ENCODE measurements around the gene PSMG4. TPM values are rescaled to one million over a fixed set of nuclear protein-coding genes. Genes with fewer than 3 reads are reported as not detected.

Gene PSMG4
- total and polyA plus RNA-seq, 7 experiments from 2014 or later, result 15.6 to 81.7 (median 42.5) TPM

GRCh38 chr6:3288711-3289663 lies 30.2 kb downstream of the PSMG4 start:
- Mint-ChIP-seq H3K27ac (peak overlapping the region in 4 of 9 donors; percentile 38 to 85 (median 63)), H3K4me1 (no peaks in the 10 kb centered on the region), H3K36me3 (peaks cover 0 to 10% (median 0%) of the 10 kb centered on the region in 5 donors), H3K4me3 (no peak overlapping the region), H3K27me3 (no peaks in the 10 kb centered on the region), H3K9me3 (no peaks in the 10 kb centered on the region)
- H3K4me3 ChIP-seq (ENCODE audit: low read length), result no peak overlapping the region
- POLR2A ChIA-PET, result no interaction called here
- H3K27ac ChIP-seq (ENCODE audit: low read depth, low read length), result no peak overlapping the region
- DNase-seq, result no peak
- H3K27me3 ChIP-seq (ENCODE audit: control insufficient read depth in 2 of 2, insufficient read depth in 2 of 2, low read length in 2 of 2), result no peaks in the 10 kb centered on the region
- no peaks in the 10 kb centered on the region for H3K4me1 ChIP-seq (ENCODE audit: control insufficient read depth in 2 of 2, insufficient read depth in 2 of 2, low read length in 2 of 2)
- no peak for ATAC-seq
- intact Hi-C loops (cut with micrococcal nuclease), result no loop called here
- CTCF ChIA-PET, result no interaction called here
- peaks cover 0 to 16% (median 0%) of the 10 kb centered on the region in 3 experiments for H3K36me3 ChIP-seq (ENCODE audit: control insufficient read depth in 2 of 3, insufficient read depth in 3 of 3, low read length in 3 of 3)
- H3K9me3 ChIP-seq (ENCODE audit: control insufficient read depth in 2 of 3, low read length in 3 of 3), result no peaks in the 10 kb centered on the region

- Mint-ChIP-seq H3K27ac (peak overlapping the region in 2 of 9 donors; percentile 62), H3K36me3 (peaks cover 0 to 10% (median 0%) of the 10 kb centered on the region in 5 donors), H3K4me3 (no peak overlapping the region), H3K4me1 (no peaks in the 10 kb centered on the region), H3K9me3 (no peaks in the 10 kb centered on the region), H3K27me3 (no peaks in the 10 kb centered on the region)
- Histone ChIP-seq H3K36me3 (ENCODE audit: control insufficient read depth in 2 of 3, insufficient read depth in 3 of 3, low read length in 3 of 3) (peaks cover 0 to 15% (median 0%) of the 10 kb centered on the region in 3 experiments), H3K9me3 (ENCODE audit: control insufficient read depth in 2 of 3, low read length in 3 of 3) (no peaks in the 10 kb centered on the region), H3K27ac (ENCODE audit: low read depth, low read length) (no peak overlapping the region), H3K27me3 (ENCODE audit: control insufficient read depth in 2 of 2, insufficient read depth in 2 of 2, low read length in 2 of 2) (no peaks in the 10 kb centered on the region), H3K4me3 (ENCODE audit: low read length) (no peak overlapping the region), H3K4me1 (ENCODE audit: control insufficient read depth in 2 of 2, insufficient read depth in 2 of 2, low read length in 2 of 2) (no peaks in the 10 kb centered on the region)
- ChIA-PET POLR2A (no interaction called here), CTCF (interaction anchor here (0.6 to 1.1 kb wide), 2 partner anchors 8 to 10 kb away, joined by 3 to 4 read pairs; no protein-coding TSS in a partner anchor)
- ATAC-seq, result no peak
- DNase-seq, result no peak
- intact Hi-C loops (cut with micrococcal nuclease), result no loop called here
Observed at GRCh38 chr6:3289664-3290055, 30.9 kb downstream of the PSMG4 start.

- Mint-ChIP-seq H3K4me1 (peaks cover 0 to under 1% (median 0%) of the 10 kb centered on the region in 7 donors), H3K4me3 (no peak overlapping the region), H3K27ac (peak overlapping the region in 4 of 9 donors; percentile 14 to 76 (median 28)), H3K36me3 (peaks cover 0 to 10% (median 0%) of the 10 kb centered on the region in 5 donors), H3K9me3 (no peaks in the 10 kb centered on the region), H3K27me3 (no peaks in the 10 kb centered on the region)
- no peak for ATAC-seq
- ChIA-PET POLR2A (interaction anchor here (0.7 kb wide), 1 partner anchor 153 kb away, joined by 3 read pairs; no protein-coding TSS in a partner anchor), CTCF (interaction anchor here (0.6 to 1.1 kb wide), 2 partner anchors 8 to 11 kb away, joined by 3 to 4 read pairs; no protein-coding TSS in a partner anchor)
- Histone ChIP-seq H3K27ac (ENCODE audit: low read depth, low read length) (no peak overlapping the region), H3K36me3 (ENCODE audit: control insufficient read depth in 2 of 3, insufficient read depth in 3 of 3, low read length in 3 of 3) (peaks cover 0 to 10% (median 0%) of the 10 kb centered on the region in 3 experiments), H3K9me3 (ENCODE audit: control insufficient read depth in 2 of 3, low read length in 3 of 3) (no peaks in the 10 kb centered on the region), H3K4me3 (ENCODE audit: low read length) (no peak overlapping the region), H3K27me3 (ENCODE audit: control insufficient read depth in 2 of 2, insufficient read depth in 2 of 2, low read length in 2 of 2) (no peaks in the 10 kb centered on the region), H3K4me1 (ENCODE audit: control insufficient read depth in 2 of 2, insufficient read depth in 2 of 2, low read length in 2 of 2) (no peaks in the 10 kb centered on the region)
- intact Hi-C loops (cut with micrococcal nuclease), result no loop called here
- DNase-seq, result no peak
Observed at GRCh38 chr6:3290149-3290930, 31.6 kb downstream of the PSMG4 start.

GRCh38 chr6:3290931-3291211 lies 32.1 kb downstream of the PSMG4 start:
- ChIA-PET POLR2A (interaction anchor here (0.7 kb wide), 1 partner anchor 152 kb away, joined by 3 read pairs; no protein-coding TSS in a partner anchor), CTCF (no interaction called here)
- Mint-ChIP-seq H3K9me3 (no peaks in the 10 kb centered on the region), H3K27ac (peak overlapping the region in 2 of 9 donors; percentile 40 to 76), H3K36me3 (peaks cover 0 to 10% (median 0%) of the 10 kb centered on the region in 5 donors), H3K27me3 (no peaks in the 10 kb centered on the region), H3K4me1 (peaks cover 0 to 2% (median 0%) of the 10 kb centered on the region in 7 donors), H3K4me3 (no peak overlapping the region)
- Histone ChIP-seq H3K27ac (ENCODE audit: low read depth, low read length) (no peak overlapping the region), H3K9me3 (ENCODE audit: control insufficient read depth in 2 of 3, low read length in 3 of 3) (no peaks in the 10 kb centered on the region), H3K36me3 (ENCODE audit: control insufficient read depth in 2 of 3, insufficient read depth in 3 of 3, low read length in 3 of 3) (peaks cover 0 to 9% (median 0%) of the 10 kb centered on the region in 3 experiments), H3K4me1 (ENCODE audit: control insufficient read depth in 2 of 2, insufficient read depth in 2 of 2, low read length in 2 of 2) (no peaks in the 10 kb centered on the region), H3K27me3 (ENCODE audit: control insufficient read depth in 2 of 2, insufficient read depth in 2 of 2, low read length in 2 of 2) (no peaks in the 10 kb centered on the region), H3K4me3 (ENCODE audit: low read length) (no peak overlapping the region)
- intact Hi-C loops (cut with micrococcal nuclease), result no loop called here
- DNase-seq (no peak), ATAC-seq (no peak)

- H3K4me3 Mint-ChIP-seq, result no peak overlapping the region
- no peak overlapping the region for H3K4me3 ChIP-seq (ENCODE audit: low read length)
- peaks cover 0 to 2% (median 0%) of the 10 kb centered on the region in 7 donors for H3K4me1 Mint-ChIP-seq
- H3K27ac ChIP-seq (ENCODE audit: low read depth, low read length), result no peak overlapping the region
- H3K4me1 ChIP-seq (ENCODE audit: control insufficient read depth in 2 of 2, insufficient read depth in 2 of 2, low read length in 2 of 2), result no peaks in the 10 kb centered on the region
- no peak for ATAC-seq
- peak overlapping the region in 2 of 9 donors; percentile 32 to 40 for H3K27ac Mint-ChIP-seq
- CTCF ChIA-PET, result no interaction called here
- H3K27me3 Mint-ChIP-seq, result no peaks in the 10 kb centered on the region
- no peaks in the 10 kb centered on the region for H3K9me3 Mint-ChIP-seq
- DNase-seq, result no peak
- H3K27me3 ChIP-seq (ENCODE audit: control insufficient read depth in 2 of 2, insufficient read depth in 2 of 2, low read length in 2 of 2), result no peaks in the 10 kb centered on the region
- peaks cover 0 to 10% (median 0%) of the 10 kb centered on the region in 5 donors for H3K36me3 Mint-ChIP-seq
- no peaks in the 10 kb centered on the region for H3K9me3 ChIP-seq (ENCODE audit: control insufficient read depth in 2 of 3, low read length in 3 of 3)
- POLR2A ChIA-PET, result no interaction called here
- intact Hi-C loops (cut with micrococcal nuclease), result no loop called here
- peaks cover 0 to 8% (median 0%) of the 10 kb centered on the region in 3 experiments for H3K36me3 ChIP-seq (ENCODE audit: control insufficient read depth in 2 of 3, insufficient read depth in 3 of 3, low read length in 3 of 3)
Observed at GRCh38 chr6:3291346-3291745, 32.6 kb downstream of the PSMG4 start.

GRCh38 chr6:3291987-3292386 lies 33.2 kb downstream of the PSMG4 start:
- POLR2A ChIA-PET, result no interaction called here
- intact Hi-C loops (cut with micrococcal nuclease), result no loop called here
- Histone ChIP-seq H3K9me3 (ENCODE audit: control insufficient read depth in 2 of 3, low read length in 3 of 3) (no peaks in the 10 kb centered on the region), H3K27me3 (ENCODE audit: control insufficient read depth in 2 of 2, insufficient read depth in 2 of 2, low read length in 2 of 2) (no peaks in the 10 kb centered on the region), H3K27ac (ENCODE audit: low read depth, low read length) (no peak overlapping the region), H3K4me3 (ENCODE audit: low read length) (no peak overlapping the region), H3K36me3 (ENCODE audit: control insufficient read depth in 2 of 3, insufficient read depth in 3 of 3, low read length in 3 of 3) (peaks cover 0 to 6% (median 0%) of the 10 kb centered on the region in 3 experiments), H3K4me1 (ENCODE audit: control insufficient read depth in 2 of 2, insufficient read depth in 2 of 2, low read length in 2 of 2) (no peaks in the 10 kb centered on the region)
- CTCF ChIA-PET, result no interaction called here
- peaks cover 0 to 2% (median 0%) of the 10 kb centered on the region in 7 donors for H3K4me1 Mint-ChIP-seq
- peaks cover 0 to 2% (median 0%) of the 10 kb centered on the region in 5 donors for H3K27me3 Mint-ChIP-seq
- DNase-seq (no peak), ATAC-seq (no peak)
- peak overlapping the region in 2 of 9 donors; percentile 21 to 51 for H3K27ac Mint-ChIP-seq
- H3K4me3 Mint-ChIP-seq, result no peak overlapping the region
- no peaks in the 10 kb centered on the region for H3K9me3 Mint-ChIP-seq
- H3K36me3 Mint-ChIP-seq, result peaks cover 0 to 13% (median 0%) of the 10 kb centered on the region in 5 donors

Data from naive thymus-derived CD4-positive, alpha-beta T cell (primary cell).